Left renal pelvis (tissue), 4 donors: ENCODE results near the gene EGFLAM. TPM values are rescaled to one million over a fixed set of nuclear protein-coding genes. Genes with fewer than 3 reads are reported as not detected.
"Not testable (repeated sequence)": the region's sequence is repeated elsewhere in the genome, so short reads cannot be mapped to it uniquely, and the experiment has no call there.

Experiments
- DNase-seq, 4 donors: peaks; one replicate each; pipeline ENCODE4 v3.0.0-alpha.2; 2013; ENCODE audit warnings: low read depth in 4 of 4, low spot score in 3 of 4
- polyA plus RNA-seq, 4 donors: library from polyadenylated mRNA; unstranded; fragments of 120-200 nt; gene quantifications; one replicate each; pipeline ENCODE4 v1.2.1, GENCODE V29; 2013; ENCODE audit not compliant: insufficient read length in 4 of 4

Gene EGFLAM
- polyA plus RNA-seq, 4 donors = 10.6 to 21.1 (median 12.8) TPM

DNA sequence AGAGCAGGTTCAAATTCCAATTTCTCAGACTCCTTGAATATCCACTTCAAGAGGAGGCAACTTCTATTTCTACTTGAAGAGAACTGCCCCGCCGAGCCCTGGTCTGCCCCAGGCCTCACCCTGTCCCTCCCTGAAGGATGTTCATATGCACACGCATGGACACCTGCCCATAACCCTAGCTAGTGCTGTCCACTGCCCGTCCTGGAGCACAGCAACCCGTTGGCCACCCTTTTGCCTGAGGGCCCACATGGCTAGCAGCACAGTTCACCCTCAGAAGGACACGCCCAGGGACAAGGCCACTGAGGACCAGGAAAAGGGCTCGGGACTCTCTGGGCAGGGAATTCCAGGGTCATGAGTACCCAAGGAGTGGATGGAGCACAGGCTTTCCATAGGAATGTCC, 63.6 kb downstream of the EGFLAM start:
- no peak for DNase-seq

DNA sequence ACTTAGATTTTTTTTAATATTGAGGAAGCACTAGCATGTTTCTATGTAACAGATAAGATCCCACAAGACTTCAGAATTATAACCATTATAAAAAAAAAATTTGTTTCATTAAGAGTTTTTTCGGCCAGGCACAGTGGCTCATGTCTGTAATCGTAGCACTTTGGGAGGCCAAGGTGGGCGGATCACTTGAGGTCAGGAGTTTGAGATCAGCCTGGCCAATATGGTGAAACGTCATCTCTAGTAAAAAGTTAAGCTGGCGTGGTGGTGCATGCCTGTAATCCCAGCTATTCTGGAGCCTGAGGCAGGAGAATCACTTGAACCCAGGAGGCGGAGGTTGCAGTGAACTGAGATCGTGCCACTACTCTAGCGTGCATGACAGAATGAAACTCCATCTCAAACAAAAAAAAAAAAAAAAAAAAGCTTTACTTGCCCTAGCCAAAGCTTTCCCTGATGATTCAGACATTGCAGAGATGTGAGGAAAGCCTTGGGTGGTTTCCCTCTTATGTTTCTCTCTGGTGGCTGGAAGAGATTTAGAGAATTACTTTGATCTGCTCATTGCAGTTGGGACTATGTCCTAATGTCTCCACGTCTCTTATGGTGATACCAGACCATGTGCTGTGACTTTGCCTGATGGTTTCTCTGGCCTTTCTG, 65.4 kb downstream of the EGFLAM start:
- no peak for DNase-seq

DNA sequence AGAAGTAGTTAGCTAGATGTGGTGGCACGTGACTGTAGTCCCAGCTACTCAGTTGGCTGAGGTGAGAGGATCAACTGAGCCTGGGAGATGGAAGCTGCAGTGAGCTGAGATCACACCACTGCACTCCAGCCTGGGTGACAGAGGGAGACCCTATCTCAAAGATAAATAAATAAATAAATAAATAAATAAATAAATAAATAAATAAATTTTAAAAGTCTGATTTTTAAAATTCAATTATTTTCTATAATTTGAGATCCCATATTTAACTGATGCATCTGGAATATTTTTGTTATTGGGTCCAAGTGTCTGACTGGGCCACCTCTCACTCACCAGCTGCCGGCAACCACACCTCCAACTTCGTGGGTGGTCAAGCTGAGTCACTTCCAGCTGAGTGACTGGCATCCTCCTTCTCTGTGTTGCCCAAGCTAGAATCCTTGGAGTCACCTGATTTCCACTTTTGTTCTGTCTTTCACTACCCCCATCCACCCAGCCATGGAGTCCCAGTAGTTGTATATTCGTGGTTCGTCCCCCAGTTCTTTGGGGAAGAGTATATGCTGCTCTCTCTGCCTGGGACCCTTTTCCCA, 70.9 kb downstream of the EGFLAM start:
- DNase-seq = no peak

DNA sequence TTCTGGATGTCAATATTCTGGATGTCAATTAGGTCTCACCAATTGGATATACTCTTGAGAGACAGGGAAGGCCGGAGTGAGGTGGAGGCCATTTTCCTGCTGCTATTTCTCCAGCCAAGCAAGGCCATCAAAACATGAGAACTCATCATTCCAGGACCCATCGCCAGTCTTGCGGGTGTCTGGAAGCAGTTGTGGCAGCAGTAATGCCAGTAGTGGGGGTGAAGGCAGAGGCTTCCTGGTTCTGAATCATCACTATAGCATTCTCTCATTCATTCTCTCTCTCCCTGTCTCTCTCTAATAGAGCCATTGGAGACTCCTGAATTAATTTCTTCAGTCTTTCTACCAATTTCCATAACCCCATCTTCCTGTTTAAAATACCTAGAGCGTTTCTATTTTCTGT, 71.8 kb downstream of the EGFLAM start:
- no peak for DNase-seq

DNA sequence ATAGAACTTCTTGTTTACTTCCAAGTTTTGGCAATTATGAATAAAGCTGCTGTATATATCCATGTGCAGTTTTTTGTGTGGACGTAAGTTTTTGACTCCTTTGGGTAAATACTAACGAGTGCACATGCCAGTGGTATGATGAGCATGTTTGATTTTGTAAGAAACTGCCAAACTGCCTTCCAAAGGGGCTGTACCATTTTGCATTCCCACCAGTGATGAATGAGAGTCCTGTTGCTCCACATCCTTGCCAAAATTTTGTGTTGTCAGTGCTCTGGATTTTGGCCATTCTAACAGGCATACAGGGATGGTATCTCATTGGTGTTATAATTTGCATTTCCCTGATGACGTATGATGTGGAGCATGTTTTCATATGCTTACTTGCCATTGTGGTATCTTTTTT, 73.5 kb downstream of the EGFLAM start:
- DNase-seq = no peak

DNA sequence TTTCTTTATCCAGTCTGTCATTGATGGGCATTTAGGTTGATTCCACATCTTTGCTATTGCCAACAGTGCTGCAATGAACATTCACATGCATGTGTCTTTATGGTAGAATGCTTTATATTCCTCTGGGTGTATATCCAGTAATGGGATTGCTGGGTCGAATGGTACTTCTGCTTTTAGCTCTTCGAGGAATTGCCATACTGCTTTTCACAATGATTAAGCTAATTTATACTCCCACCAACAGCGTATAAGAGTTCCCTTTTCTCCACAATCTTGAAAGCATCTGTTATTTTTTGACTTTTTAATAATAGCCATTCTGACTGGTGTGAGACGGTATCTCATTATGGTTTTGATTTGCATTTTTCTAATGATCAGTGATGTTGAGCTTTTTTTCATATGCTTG, 74.8 kb downstream of the EGFLAM start:
- not testable (repeated sequence) for DNase-seq

DNA sequence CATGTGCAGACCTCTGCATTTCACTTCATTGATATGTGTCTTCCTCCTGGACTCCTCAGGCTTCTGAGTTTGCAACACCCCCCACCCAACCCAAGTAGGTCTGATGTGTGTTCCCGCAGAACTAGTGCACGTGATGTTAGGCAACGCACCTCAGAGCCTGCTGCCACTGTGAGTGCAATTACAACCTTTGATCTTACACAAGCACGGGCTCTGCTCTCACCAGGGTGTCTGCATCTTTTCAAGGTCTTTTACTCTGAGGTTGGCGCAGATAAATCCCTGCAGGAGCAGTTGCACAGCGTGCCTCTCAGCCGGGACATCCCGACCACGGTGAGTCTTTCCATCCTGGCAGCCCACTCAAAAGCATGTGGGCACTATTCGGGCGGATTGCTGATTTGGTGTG, 80.1 kb downstream of the EGFLAM start:
- DNase-seq = no peak

DNA sequence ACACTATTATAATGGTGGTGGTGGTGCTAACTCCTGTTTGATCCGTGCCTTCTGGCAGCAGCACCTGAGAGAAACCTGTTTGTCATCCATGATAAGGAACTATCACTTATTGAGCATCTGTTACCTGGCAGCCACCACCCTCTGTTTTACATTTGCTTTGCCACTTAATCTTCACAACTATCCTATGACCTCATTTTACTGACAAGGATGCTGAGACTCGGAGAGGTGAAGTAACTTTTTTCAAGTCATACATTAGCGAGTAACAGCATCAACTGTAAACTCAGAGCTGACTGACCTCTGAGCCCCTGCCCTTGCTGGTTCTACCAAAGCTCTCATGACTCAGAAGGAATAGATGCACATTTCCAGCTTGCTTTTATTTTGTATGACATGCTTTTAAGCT, 81.1 kb downstream of the EGFLAM start:
- no peak for DNase-seq

DNA sequence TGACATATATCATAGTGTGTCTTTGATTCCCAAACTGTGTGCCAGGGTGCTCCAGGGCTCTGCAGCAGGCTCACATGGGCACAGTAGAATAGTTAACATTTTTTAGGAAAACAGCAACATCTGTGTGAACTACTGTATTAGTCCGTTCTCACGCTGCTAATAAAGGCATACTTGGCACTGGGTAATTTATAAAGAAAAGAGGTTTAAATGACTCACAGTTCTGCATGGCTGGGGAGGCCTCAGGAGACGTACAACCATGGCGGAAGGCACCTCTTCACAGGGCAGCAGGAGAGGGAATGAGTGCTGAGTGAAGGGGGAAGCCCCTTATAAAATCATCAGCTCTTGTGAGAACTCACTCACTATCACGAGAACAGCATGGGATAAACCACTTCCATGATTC, 82.7 kb downstream of the EGFLAM start:
- DNase-seq = no peak

DNA sequence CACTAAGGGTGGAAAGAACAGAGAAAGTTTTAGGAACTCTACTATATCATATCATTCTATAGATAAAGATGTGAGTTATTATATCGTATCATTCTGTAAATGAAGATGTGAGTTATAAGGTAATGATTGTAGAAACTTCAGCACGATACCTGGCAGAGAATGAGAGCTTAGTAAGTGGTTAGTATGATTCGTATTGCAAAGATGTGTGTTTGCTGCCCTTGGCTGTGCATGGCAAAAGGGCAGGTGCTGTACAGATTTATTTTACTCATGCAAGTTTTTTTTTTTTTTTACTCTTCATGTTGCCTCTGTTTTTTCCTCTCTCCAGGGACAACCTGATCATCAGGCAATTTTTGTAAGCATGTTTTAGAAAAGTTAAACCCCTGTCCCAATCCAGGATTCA, 83.3 kb downstream of the EGFLAM start:
- no peak for DNase-seq

DNA sequence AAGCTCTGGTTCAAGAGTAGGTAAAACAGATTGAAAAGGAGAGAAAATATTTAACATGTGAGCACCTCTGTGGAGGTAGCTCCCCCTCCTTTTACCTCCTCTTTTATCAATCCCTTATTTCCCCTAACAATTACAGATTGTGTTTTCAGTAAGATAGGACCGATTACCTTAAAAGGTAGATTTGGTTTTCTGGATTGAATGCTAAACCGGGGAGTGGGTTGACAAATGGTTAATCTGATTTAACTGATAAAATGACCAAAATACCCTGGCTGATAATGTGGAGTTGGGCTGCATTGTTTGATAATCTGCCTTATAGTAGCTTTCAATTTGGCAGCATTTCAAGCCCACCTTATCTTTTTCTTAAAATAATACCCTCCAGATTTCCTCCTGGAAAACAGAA, 83.9 kb downstream of the EGFLAM start:
- DNase-seq = no peak

DNA sequence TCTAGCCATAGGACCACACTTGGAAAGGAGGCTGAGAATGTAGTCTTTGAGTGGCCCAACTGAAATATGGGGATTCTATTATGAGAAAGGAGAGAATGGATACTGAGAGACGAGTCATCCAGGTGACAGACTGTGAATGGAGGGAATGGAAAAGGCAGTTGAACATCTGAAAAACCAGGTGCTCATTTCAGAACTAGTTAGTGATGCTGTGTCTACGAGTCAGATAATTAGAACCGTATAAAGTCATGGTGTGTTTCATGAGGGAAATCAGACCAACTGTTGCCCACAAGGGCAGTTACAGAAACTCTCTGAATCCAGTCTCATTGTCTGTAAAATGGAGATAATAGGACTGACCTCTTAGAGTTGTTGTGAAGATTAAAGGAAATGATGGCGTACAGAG, 86.5 kb downstream of the EGFLAM start:
- no peak for DNase-seq

DNA sequence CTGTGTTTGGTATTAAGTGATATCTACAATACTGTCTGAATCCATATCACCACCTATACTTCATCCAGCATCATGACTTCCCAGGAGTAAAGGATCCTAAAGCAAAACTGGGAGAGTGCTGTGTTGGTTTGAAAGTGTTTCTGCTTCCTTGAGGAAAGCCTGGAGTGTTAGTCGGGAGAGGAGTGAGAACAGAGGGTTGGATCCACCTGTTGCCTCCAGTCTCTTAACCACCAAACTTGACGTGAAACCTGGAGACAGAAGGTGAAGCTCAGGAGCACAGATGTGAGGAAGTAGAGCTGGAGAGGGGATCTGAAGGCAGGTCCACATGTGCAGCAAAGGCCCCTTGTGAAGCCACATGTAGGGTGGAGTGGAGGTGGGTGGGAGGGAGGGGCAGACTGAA, 88.2 kb downstream of the EGFLAM start:
- DNase-seq = no peak

DNA sequence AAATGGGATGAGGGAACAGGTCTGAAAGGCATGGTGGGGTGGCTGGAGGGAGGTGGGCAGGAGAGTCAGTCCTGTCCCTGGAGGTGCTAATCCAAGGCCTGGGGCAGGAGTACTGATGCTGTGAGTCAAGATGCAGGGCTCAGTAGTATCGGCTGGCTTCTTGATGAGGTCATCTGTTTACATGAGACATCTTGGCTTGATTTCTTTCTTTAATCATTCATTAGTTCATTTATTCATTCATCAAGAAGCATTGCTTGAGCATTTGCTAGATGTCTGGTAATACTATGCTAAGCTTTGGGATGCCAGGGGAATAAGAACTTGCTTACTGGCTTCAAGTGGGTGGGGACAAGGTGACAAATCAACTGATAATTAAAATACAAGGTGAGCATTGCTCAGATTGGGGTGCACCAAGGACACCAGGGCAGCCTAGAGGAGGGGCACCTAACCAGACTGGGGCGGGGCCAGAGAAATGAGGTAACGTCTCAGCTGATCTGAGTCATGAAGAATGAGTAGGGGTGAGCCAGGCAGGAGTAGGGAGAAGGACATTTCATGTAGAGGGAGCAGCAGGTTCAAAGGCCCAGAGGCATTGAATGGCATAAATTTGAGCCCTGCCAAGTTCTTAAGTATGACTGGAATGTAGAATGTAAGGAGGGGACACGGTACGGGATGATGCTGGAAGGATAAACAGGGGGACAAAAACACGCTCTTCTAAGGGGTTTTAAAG, 88.8 kb downstream of the EGFLAM start:
- DNase-seq = no peak

DNA sequence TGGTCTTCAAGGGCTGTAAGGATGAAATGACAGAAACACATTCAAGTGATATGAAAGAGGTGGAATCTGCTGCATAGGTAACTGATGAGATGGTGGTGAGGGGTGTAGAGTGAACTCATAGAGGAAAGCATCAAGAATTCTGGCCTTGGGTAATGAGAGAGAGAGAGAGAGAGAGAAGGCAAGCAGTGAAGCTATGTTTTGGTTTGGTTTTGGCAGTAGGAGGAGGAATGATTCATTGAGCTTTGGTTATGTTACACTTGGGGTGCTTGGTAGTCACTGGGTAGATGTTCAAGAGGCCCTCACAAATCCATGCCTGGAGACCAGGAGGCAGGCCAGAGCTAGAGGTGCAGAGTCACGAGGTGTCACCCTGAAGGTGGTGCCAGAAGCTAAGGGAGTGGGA, 89.5 kb downstream of the EGFLAM start:
- no peak for DNase-seq

DNA sequence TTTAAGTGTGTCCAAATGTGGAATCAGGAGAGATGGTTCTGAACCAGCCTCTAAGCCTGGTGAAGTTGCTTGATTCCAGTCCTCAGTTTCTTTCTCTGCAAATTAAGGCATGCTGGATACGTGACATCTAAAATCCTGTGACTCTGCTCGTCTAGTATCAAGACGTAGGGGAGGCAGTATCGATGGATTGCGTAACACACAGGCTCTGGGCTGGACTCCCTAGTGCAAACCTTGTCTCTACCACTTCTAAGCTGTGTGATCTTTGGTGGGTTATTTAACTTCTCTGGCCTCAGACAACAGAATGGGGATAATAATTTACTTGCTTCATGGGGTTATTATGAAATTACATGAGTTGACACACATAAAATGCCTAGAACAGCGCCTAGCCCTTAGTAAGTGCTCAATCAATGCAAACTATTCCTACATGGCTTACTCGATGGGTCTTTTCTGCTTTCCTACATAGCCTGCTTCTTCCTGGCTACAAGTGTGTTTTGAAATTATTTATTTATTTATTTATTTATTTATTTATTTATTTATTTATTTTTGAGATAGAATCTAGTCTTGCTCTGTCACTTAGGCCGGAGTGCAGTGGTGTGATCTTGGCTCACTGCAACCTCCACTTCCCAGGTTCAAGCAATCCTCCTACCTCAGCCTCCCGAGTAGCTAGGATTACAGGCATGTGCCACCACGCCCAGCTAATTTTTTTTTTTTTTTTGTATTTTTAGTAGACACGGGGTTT, 102.1 kb downstream of the EGFLAM start:
- DNase-seq = no peak

DNA sequence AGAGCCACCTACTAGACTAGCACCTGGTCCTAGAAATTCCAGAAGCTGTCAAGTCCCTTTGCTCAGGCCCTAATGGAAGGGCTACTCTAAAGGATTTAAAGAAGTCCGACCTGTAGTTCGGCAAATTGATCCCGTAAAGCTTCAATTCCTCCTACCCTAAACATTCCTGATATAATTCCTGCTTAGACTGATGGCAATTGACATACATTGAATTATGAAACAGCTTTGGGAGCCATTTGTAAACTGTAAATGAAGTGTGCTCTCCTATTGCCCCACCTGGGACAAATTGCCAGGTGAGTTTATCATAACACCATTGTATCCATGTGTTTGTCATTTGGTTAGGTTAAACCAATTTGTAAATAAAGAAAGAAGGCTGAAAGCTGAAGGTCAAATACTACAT, 104.4 kb downstream of the EGFLAM start:
- DNase-seq = no peak

DNA sequence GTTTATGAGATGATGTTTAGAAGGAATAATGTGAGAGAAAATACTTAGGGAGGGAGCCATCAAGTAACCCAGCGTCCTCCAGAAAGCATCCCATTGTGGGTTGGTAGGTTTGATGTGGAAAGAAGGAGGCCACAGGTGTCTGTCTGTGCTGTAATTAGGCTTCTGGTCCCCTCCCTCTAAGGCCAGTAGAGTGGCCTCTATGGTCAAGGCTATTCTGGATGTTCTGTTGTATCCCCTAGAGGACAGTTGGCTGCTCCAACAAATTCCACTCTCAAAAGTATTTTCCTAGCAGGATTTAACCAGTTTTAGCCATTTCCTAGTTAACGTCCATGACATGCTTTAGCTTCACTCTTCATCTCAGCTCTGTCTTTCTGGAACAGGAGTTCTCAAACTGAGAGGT, 106.5 kb downstream of the EGFLAM start:
- DNase-seq = no peak

DNA sequence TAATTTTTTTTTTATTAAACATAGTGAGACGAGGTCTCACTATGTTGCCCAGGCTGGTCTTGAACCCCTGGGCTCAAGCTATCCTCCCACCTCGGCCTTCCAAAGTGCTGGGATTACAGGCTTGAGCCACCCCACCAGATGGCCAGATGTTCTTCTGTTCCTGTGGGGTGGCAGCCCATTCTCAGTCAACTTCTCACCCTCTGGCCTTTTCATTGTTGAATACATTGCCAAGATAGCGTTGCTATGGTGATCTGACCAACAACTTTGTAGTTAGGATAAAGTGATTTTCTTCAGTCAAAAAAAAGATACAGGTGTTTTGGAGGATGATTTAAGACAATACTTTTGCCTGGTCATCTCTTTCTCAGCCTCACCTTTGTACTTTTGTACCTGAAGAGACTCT, 109.1 kb downstream of the EGFLAM start:
- DNase-seq = no peak

DNA sequence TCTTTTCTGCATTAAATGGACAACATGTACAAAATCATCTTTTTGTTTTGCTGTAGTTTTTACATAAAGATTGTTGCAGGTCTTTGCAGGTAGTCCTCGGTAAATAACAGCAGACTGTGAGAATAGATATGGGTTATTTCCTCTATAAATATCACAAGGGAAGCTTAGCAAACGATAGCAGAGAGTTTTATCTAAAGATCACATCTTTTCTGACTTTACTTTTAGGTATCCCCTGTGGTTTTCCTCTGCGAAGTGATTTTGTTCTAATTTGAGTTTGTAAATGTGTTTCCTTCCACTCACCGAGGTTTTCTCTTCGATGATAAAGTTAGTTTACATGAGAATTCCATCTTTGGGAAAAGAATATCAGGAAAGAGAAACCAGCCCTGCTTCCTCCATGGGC, 109.6 kb downstream of the EGFLAM start:
- DNase-seq = no peak

DNA sequence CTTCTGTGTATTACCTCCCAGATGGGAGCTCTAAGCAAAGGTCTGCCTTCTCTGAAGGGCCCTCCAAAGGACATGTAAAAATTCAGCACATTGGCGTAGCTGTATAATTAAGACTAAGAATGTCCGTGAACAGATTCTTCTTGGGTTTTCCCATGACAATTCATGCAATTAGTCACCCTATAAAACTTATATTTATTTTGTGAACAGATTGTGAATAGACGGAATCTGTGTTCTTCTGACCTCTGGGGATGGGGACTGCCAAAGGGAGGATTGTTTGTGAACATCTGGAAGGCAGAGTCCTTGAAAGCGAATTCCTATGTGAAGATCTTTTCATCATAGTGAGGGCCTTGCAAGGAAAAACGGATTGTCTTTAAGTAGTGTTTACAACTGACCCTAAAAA, 111.3 kb downstream of the EGFLAM start:
- DNase-seq = no peak
